Osteoblast (primary cell): ENCODE data around the gene TNFSF11. TPM values are rescaled to one million over a fixed set of nuclear protein-coding genes. Genes with fewer than 3 reads are reported as not detected.

Experiments used
- DNase-seq: peaks from one replicate; pipeline ENCODE4 v3.0.0; 2011; ENCODE audit warnings: low spot score, mixed read lengths; ENCODE audit not compliant: insufficient read length; ENCODE audit errors: missing footprints
- H2AFZ ChIP-seq: 2 replicates; pipeline ENCODE4 v1.6.0; 2011; ENCODE audit warnings: mild to moderate bottlenecking, low read length
- H3K27ac ChIP-seq: 2 replicates; pipeline ENCODE4 v1.5.1; 2011; ENCODE audit warnings: mild to moderate bottlenecking, low read depth, low read length, moderate library complexity
- H3K27me3 ChIP-seq: 2 replicates; pipeline ENCODE4 v1.6.0; 2012; ENCODE audit warnings: mild to moderate bottlenecking, control low read depth, inconsistent platforms, low read length, moderate library complexity; ENCODE audit not compliant: insufficient read depth
- H3K36me3 ChIP-seq: 2 replicates; pipeline ENCODE4 v1.5.1; 2011; ENCODE audit warnings: mild to moderate bottlenecking, low read length, control low read depth, moderate library complexity; ENCODE audit not compliant: insufficient read depth
- H3K4me1 ChIP-seq: 2 replicates; pipeline ENCODE4 v1.5.1; 2011; ENCODE audit warnings: mild to moderate bottlenecking, low read length, control low read depth, moderate library complexity; ENCODE audit not compliant: insufficient read depth
- H3K4me2 ChIP-seq: 2 replicates; pipeline ENCODE4 v1.6.0; 2011; ENCODE audit warnings: mild to moderate bottlenecking, low read length; ENCODE audit not compliant: insufficient read depth
- H3K4me3 ChIP-seq: fragments of 200-600 bp; sonication (generic); 3 replicates; pipeline ENCODE4 v1.5.1; 2012; ENCODE audit warnings: mild to moderate bottlenecking, low read length, inconsistent platforms; ENCODE audit not compliant: insufficient read depth
- H3K79me2 ChIP-seq: 2 replicates; pipeline ENCODE4 v1.6.0; 2012; ENCODE audit warnings: mild to moderate bottlenecking, low read length, control low read depth, inconsistent platforms; ENCODE audit not compliant: insufficient read depth
- H3K9me3 ChIP-seq: 2 replicates; pipeline ENCODE4 v1.5.1; 2011; ENCODE audit warnings: low read depth, low read length, control low read depth
- H4K20me1 ChIP-seq: 2 replicates; pipeline ENCODE4 v1.6.0; 2012; ENCODE audit warnings: mild to moderate bottlenecking, low read length, control low read depth; ENCODE audit not compliant: insufficient read depth
- total RNA-seq: library from RNA; depleted of rRNA; stranded (reverse); fragments of >200 nt; gene quantifications from 2 replicates; pipeline ENCODE4 v1.2.3, GENCODE V29; 2012
- TF ChIP-seq, protein P1 (sequence below): IDR thresholded peaks from 2 replicates; pipeline ENCODE4 v1.5.1; 2011; ENCODE audit warnings: mild to moderate bottlenecking, low read depth, low read length, moderate library complexity; ENCODE audit errors: extremely low read depth

The TNFSF11 gene
- total RNA-seq, 1 donor, result 0.72 TPM

- TF ChIP-seq, protein P1, sequence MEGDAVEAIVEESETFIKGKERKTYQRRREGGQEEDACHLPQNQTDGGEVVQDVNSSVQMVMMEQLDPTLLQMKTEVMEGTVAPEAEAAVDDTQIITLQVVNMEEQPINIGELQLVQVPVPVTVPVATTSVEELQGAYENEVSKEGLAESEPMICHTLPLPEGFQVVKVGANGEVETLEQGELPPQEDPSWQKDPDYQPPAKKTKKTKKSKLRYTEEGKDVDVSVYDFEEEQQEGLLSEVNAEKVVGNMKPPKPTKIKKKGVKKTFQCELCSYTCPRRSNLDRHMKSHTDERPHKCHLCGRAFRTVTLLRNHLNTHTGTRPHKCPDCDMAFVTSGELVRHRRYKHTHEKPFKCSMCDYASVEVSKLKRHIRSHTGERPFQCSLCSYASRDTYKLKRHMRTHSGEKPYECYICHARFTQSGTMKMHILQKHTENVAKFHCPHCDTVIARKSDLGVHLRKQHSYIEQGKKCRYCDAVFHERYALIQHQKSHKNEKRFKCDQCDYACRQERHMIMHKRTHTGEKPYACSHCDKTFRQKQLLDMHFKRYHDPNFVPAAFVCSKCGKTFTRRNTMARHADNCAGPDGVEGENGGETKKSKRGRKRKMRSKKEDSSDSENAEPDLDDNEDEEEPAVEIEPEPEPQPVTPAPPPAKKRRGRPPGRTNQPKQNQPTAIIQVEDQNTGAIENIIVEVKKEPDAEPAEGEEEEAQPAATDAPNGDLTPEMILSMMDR, result no peak
- Histone ChIP-seq H3K4me3 (no peak overlapping the region), H3K79me2 (no peaks in the 10 kb centered on the region), H3K27me3 (no peaks in the 10 kb centered on the region), H3K4me1 (no peaks in the 10 kb centered on the region), H3K4me2 (no peak overlapping the region), H2AFZ (no peak overlapping the region), H3K27ac (no peak overlapping the region), H4K20me1 (no peaks in the 10 kb centered on the region), H3K36me3 (no peaks in the 10 kb centered on the region), H3K9me3 (no peaks in the 10 kb centered on the region)
- DNase-seq, result no peak
Observed at GRCh38 chr13:42631181-42631580, 57.2 kb downstream of the TNFSF11 start.

GRCh38 chr13:42633495-42633894, 59.5 kb downstream of the TNFSF11 start:
- H3K79me2 ChIP-seq, result no peaks in the 10 kb centered on the region
- H3K27ac ChIP-seq, result no peak overlapping the region
- H3K4me3 ChIP-seq, result no peak overlapping the region
- H4K20me1 ChIP-seq, result no peaks in the 10 kb centered on the region
- no peak overlapping the region for H2AFZ ChIP-seq
- H3K4me1 ChIP-seq, result no peaks in the 10 kb centered on the region
- no peak for DNase-seq
- H3K27me3 ChIP-seq, result no peaks in the 10 kb centered on the region
- H3K36me3 ChIP-seq, result no peaks in the 10 kb centered on the region
- TF ChIP-seq, protein P1, result no peak
- H3K9me3 ChIP-seq, result no peaks in the 10 kb centered on the region
- no peak overlapping the region for H3K4me2 ChIP-seq

GRCh38 chr13:42638101-42638500, 64.1 kb downstream of the TNFSF11 start:
- Histone ChIP-seq H3K36me3 (no peaks in the 10 kb centered on the region), H3K4me3 (no peak overlapping the region), H3K4me1 (no peaks in the 10 kb centered on the region), H3K79me2 (no peaks in the 10 kb centered on the region), H4K20me1 (no peaks in the 10 kb centered on the region), H3K27ac (no peak overlapping the region), H3K4me2 (no peak overlapping the region), H3K9me3 (no peaks in the 10 kb centered on the region), H2AFZ (no peak overlapping the region), H3K27me3 (no peaks in the 10 kb centered on the region)
- TF ChIP-seq, protein P1, result no peak
- DNase-seq, result no peak

DNA sequence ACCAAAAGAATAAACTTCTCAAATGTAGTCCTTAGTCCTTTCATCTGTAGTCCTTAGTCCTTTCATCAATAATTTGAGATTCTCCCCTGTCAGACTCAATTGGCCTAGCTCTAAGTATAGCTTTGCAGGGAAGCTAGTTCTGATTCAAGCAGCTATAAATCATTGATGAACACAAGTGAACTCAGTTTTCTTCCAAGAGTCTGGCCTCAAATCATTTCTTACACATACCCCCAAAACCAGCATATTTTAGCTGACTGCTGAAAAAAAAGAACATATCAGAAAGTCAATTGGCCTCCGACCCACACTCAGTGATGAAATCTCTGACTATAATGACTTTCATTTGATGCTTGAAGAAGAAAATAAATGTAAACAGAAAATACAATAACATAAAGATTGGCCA, 64.9 kb downstream of the TNFSF11 start:
- Histone ChIP-seq H2AFZ (no peak overlapping the region), H3K4me2 (no peak overlapping the region), H4K20me1 (no peaks in the 10 kb centered on the region), H3K27ac (no peak overlapping the region), H3K36me3 (no peaks in the 10 kb centered on the region), H3K4me3 (no peak overlapping the region), H3K4me1 (no peaks in the 10 kb centered on the region), H3K79me2 (no peaks in the 10 kb centered on the region), H3K27me3 (no peaks in the 10 kb centered on the region), H3K9me3 (no peaks in the 10 kb centered on the region)
- TF ChIP-seq, protein P1, result no peak
- DNase-seq, result no peak
